ENCODE data around the gene SDF2L1.

GRCh38 chr22:21684492-21685163 lies 42.5 kb downstream of the SDF2L1 start:
- TF ChIP-seq EZH2 (IDR thresholded peaks at IDR 0.05) (no peak), POLR2AphosphoS5 (IDR thresholded peaks at IDR 0.05; ENCODE audit: borderline replicate concordance, low read depth, low read length) (no peak), FOXP2 (optimal IDR thresholded peaks at IDR 0.05; ENCODE audit: control extremely low read depth, extremely low read length, insufficient read depth) (no peak)
